GM12801 (cell line): ENCODE data around the gene TBC1D24.

Experiments used
- CTCF ChIP-seq: IDR thresholded peaks from one replicate; pipeline ENCODE4 v1.5.1; 2011; ENCODE audit warnings: control low read depth; ENCODE audit not compliant: insufficient read length; ENCODE audit errors: extremely low read depth

TBC1D24 gene

GRCh38 chr16:2455081-2455845 is 19.7 kb upstream of the TBC1D24 start:
- no peak for TF ChIP-seq CTCF

GRCh38 chr16:2456551-2457153 is 18.3 kb upstream of the TBC1D24 start:
- TF ChIP-seq CTCF: no peak

- TF ChIP-seq CTCF: no peak
Measured at GRCh38 chr16:2457267-2457666, 17.7 kb upstream of the TBC1D24 start.

GRCh38 chr16:2457946-2458345 is 17.0 kb upstream of the TBC1D24 start:
- TF ChIP-seq CTCF: no peak

- TF ChIP-seq CTCF: no peak
Measured at GRCh38 chr16:2458887-2459646, 15.9 kb upstream of the TBC1D24 start.

- TF ChIP-seq CTCF: no peak
Measured at GRCh38 chr16:2459647-2460390, 15.1 kb upstream of the TBC1D24 start, which contains the start of gene TEDC2. Gene TEDC2 (plus strand): TSS chr16:2460109. CDS start chr16:2460145, 36 bp downstream.

GRCh38 chr16:2460391-2460713 is 14.6 kb upstream of the TBC1D24 start:
- TF ChIP-seq CTCF: no peak
